ENCODE measurements around the gene RPAIN. TPM values are rescaled to one million over a fixed set of nuclear protein-coding genes. Genes with fewer than 3 reads are reported as not detected.
A peak's percentile ranks its signal among the peaks of the same experiment; 100 is the strongest.

RPAIN gene
- 10 to 100 TPM; 28.3 to 31.4 (median 28.7) TPM for total RNA-seq
- polyA plus RNA-seq: 46.7 TPM
- long read RNA-seq, donor 1, transcript RPAIN-205 (4 exons, 1,057 nt): minor isoform, 6 of 27 reads
- long read RNA-seq, donor 1, transcript RPAIN-203 (7 exons, 1,535 nt): major isoform, 12 of 27 reads
- long read RNA-seq, donor 1, partial matches to known transcripts: 0 of 27 reads
- long read RNA-seq, donor 1, other reads (novel, unspliced or antisense): 3 of 27 reads
- long read RNA-seq, donor 2, transcript RPAIN-205 (4 exons, 1,057 nt): major isoform, 11 of 42 reads
- long read RNA-seq, donor 2, transcript RPAIN-203 (7 exons, 1,535 nt): minor isoform, 5 of 42 reads
- long read RNA-seq, donor 2, partial matches to known transcripts: 0 of 42 reads
- long read RNA-seq, donor 2, other reads (novel, unspliced or antisense): 19 of 42 reads
- long read RNA-seq, donor 3, transcript RPAIN-203 (7 exons, 1,535 nt): major isoform, 11 of 33 reads
- long read RNA-seq, donor 3, partial matches to known transcripts: 0 of 33 reads
- long read RNA-seq, donor 3, other reads (novel, unspliced or antisense): 8 of 33 reads
- long read RNA-seq, donor 4, transcript RPAIN-201 (5 exons, 815 nt): major isoform, 5 of 25 reads
- long read RNA-seq, donor 4, partial matches to known transcripts: 0 of 25 reads
- long read RNA-seq, donor 4, other reads (novel, unspliced or antisense): 6 of 25 reads

GRCh38 chr17:5419959-5420653 lies at the start of gene RPAIN:
RPAIN (plus strand) TSS chr17:5420182; CDS start chr17:5420211, 29 bp downstream.
- ATAC-seq: peak; percentile 93 to 94
- Histone ChIP-seq H3K4me1 (ENCODE audit: control insufficient read depth, insufficient read depth, low read length) (peaks cover 2% of the 10 kb centered on the region), H3K27me3 (ENCODE audit: control insufficient read depth, insufficient read depth) (no peaks in the 10 kb centered on the region), H3K9me3 (ENCODE audit: control insufficient read depth, low read length) (no peaks in the 10 kb centered on the region), H3K4me3 (ENCODE audit: low read length) (peak within 1 kb of the TSS; percentile 72), H3K27ac (ENCODE audit: low read length) (peak within 1 kb of the TSS; percentile 86)
- under 1% methylated on average over 41 of the region's 41 CpGs for WGBS
- intact Hi-C loops (cut with DNase I): no loop called here
- DNase-seq: peak; percentile 88 to 96 (median 94)

- no peak for ATAC-seq
- 96% methylated on average over 4 of the region's 4 CpGs for WGBS
- H3K9me3 ChIP-seq (ENCODE audit: control insufficient read depth, low read length): no peaks in the 10 kb centered on the region
- no peak overlapping the region for H3K27ac ChIP-seq (ENCODE audit: low read length)
- H3K27me3 ChIP-seq (ENCODE audit: control insufficient read depth, insufficient read depth): no peaks in the 10 kb centered on the region
- intact Hi-C loops (cut with DNase I): no loop called here
- H3K4me3 ChIP-seq (ENCODE audit: low read length): no peak overlapping the region
- no peaks in the 10 kb centered on the region for H3K4me1 ChIP-seq (ENCODE audit: control insufficient read depth, insufficient read depth, low read length)
- no peak for DNase-seq
These were observed 49.6 kb upstream of the RPAIN start for GRCh38 chr17:5370411-5370810.

- H3K27me3 ChIP-seq (ENCODE audit: control insufficient read depth, insufficient read depth): no peaks in the 10 kb centered on the region
These were observed 46.9 kb upstream of the RPAIN start for GRCh38 chr17:5373112-5373511.

GRCh38 chr17:5378566-5379207 lies 41.3 kb upstream of the RPAIN start:
- DNase-seq: no peak
- Histone ChIP-seq H3K4me1 (ENCODE audit: control insufficient read depth, insufficient read depth, low read length) (no peaks in the 10 kb centered on the region), H3K4me3 (ENCODE audit: low read length) (no peak overlapping the region), H3K27ac (ENCODE audit: low read length) (no peak overlapping the region), H3K9me3 (ENCODE audit: control insufficient read depth, low read length) (no peaks in the 10 kb centered on the region), H3K27me3 (ENCODE audit: control insufficient read depth, insufficient read depth) (no peaks in the 10 kb centered on the region)
- intact Hi-C loops (cut with DNase I): no loop called here
- WGBS: 94% methylated on average over 3 of the region's 3 CpGs
- ATAC-seq: no peak

More at GRCh38 chr17:5373112-5373511, 46.9 kb upstream of the RPAIN start:
- intact Hi-C loops (cut with DNase I): no loop called here
- no peak for DNase-seq
- Histone ChIP-seq H3K4me1 (ENCODE audit: control insufficient read depth, insufficient read depth, low read length) (no peaks in the 10 kb centered on the region), H3K4me3 (ENCODE audit: low read length) (no peak overlapping the region), H3K9me3 (ENCODE audit: control insufficient read depth, low read length) (no peaks in the 10 kb centered on the region), H3K27ac (ENCODE audit: low read length) (no peak overlapping the region)
- no peak for ATAC-seq
- 79% methylated on average over 6 of the region's 6 CpGs for whole genome bisulfite sequencing

- 89% methylated on average over 11 of the region's 11 CpGs for WGBS
- ATAC-seq (no peak), DNase-seq (no peak)
- intact Hi-C loops (cut with DNase I): no loop called here
- no peaks in the 10 kb centered on the region for H3K27me3 ChIP-seq (ENCODE audit: control insufficient read depth, insufficient read depth)
- H3K4me3 ChIP-seq (ENCODE audit: low read length): no peak overlapping the region
- H3K27ac ChIP-seq (ENCODE audit: low read length): no peak overlapping the region
- H3K4me1 ChIP-seq (ENCODE audit: control insufficient read depth, insufficient read depth, low read length): no peaks in the 10 kb centered on the region
- H3K9me3 ChIP-seq (ENCODE audit: control insufficient read depth, low read length): no peaks in the 10 kb centered on the region
These were observed 40.5 kb upstream of the RPAIN start for GRCh38 chr17:5379351-5380107.

- DNase-seq (no peak), ATAC-seq (peak in 1 of 2 donors; percentile 30)
- Histone ChIP-seq H3K9me3 (ENCODE audit: control insufficient read depth, low read length) (no peaks in the 10 kb centered on the region), H3K4me3 (ENCODE audit: low read length) (no peak overlapping the region), H3K27ac (ENCODE audit: low read length) (no peak overlapping the region), H3K27me3 (ENCODE audit: control insufficient read depth, insufficient read depth) (no peaks in the 10 kb centered on the region), H3K4me1 (ENCODE audit: control insufficient read depth, insufficient read depth, low read length) (no peaks in the 10 kb centered on the region)
- 56% methylated on average over 7 of the region's 7 CpGs for WGBS
- intact Hi-C loops (cut with DNase I): no loop called here
These were observed 39.4 kb upstream of the RPAIN start for GRCh38 chr17:5380491-5381135.

GRCh38 chr17:5381542-5381941 lies 38.4 kb upstream of the RPAIN start:
- H3K4me3 ChIP-seq (ENCODE audit: low read length): no peak overlapping the region
- H3K27ac ChIP-seq (ENCODE audit: low read length): no peak overlapping the region
- ATAC-seq (peak in 1 of 2 donors; percentile 17), DNase-seq (no peak)
- H3K9me3 ChIP-seq (ENCODE audit: control insufficient read depth, low read length): no peaks in the 10 kb centered on the region
- intact Hi-C loops (cut with DNase I): no loop called here
- H3K27me3 ChIP-seq (ENCODE audit: control insufficient read depth, insufficient read depth): no peaks in the 10 kb centered on the region
- H3K4me1 ChIP-seq (ENCODE audit: control insufficient read depth, insufficient read depth, low read length): no peaks in the 10 kb centered on the region
- 94% methylated on average over 4 of the region's 4 CpGs for WGBS

- no peak overlapping the region for H3K4me3 ChIP-seq (ENCODE audit: low read length)
- intact Hi-C loops (cut with DNase I): no loop called here
- H3K4me1 ChIP-seq (ENCODE audit: control insufficient read depth, insufficient read depth, low read length): no peaks in the 10 kb centered on the region
- 74% methylated on average over 5 of the region's 5 CpGs for WGBS
- DNase-seq (no peak), ATAC-seq (peak; percentile 36 to 48)
- no peaks in the 10 kb centered on the region for H3K27me3 ChIP-seq (ENCODE audit: control insufficient read depth, insufficient read depth)
- H3K27ac ChIP-seq (ENCODE audit: low read length): peak overlapping the region; percentile 20
- no peaks in the 10 kb centered on the region for H3K9me3 ChIP-seq (ENCODE audit: control insufficient read depth, low read length)
These were observed 28.3 kb upstream of the RPAIN start for GRCh38 chr17:5391678-5392077.

GRCh38 chr17:5396612-5397011 lies 23.4 kb upstream of the RPAIN start:
- ATAC-seq (no peak), DNase-seq (no peak)
- Histone ChIP-seq H3K27ac (ENCODE audit: low read length) (no peak overlapping the region), H3K4me3 (ENCODE audit: low read length) (no peak overlapping the region), H3K9me3 (ENCODE audit: control insufficient read depth, low read length) (no peaks in the 10 kb centered on the region), H3K4me1 (ENCODE audit: control insufficient read depth, insufficient read depth, low read length) (no peaks in the 10 kb centered on the region), H3K27me3 (ENCODE audit: control insufficient read depth, insufficient read depth) (no peaks in the 10 kb centered on the region)
- intact Hi-C loops (cut with DNase I): no loop called here
- 88% methylated on average over 2 of the region's 2 CpGs for WGBS

- no peak overlapping the region for H3K4me3 ChIP-seq (ENCODE audit: low read length)
- H3K4me1 ChIP-seq (ENCODE audit: control insufficient read depth, insufficient read depth, low read length): no peaks in the 10 kb centered on the region
- no peaks in the 10 kb centered on the region for H3K9me3 ChIP-seq (ENCODE audit: control insufficient read depth, low read length)
- H3K27me3 ChIP-seq (ENCODE audit: control insufficient read depth, insufficient read depth): no peaks in the 10 kb centered on the region
- no peak for DNase-seq
- intact Hi-C loops (cut with DNase I): no loop called here
- WGBS: 88% methylated on average over 6 of the region's 6 CpGs
- no peak overlapping the region for H3K27ac ChIP-seq (ENCODE audit: low read length)
- no peak for ATAC-seq
These were observed 20.2 kb upstream of the RPAIN start for GRCh38 chr17:5399767-5400166.
